Pancreas (tissue), 10 donors: ENCODE results near the gene PDCD1LG2. TPM values are rescaled to one million over a fixed set of nuclear protein-coding genes. Genes with fewer than 3 reads are reported as not detected.

Source experiments
- ATAC-seq, 4 donors: fragments of 200-7000 bp; cut with Tn5 transposase; one replicate each; pipeline versions ENCODE4 v1.8.0 to v1.9.1; 2020; ENCODE audit warnings: mild to moderate bottlenecking in 4 of 4, moderate library complexity in 4 of 4
- DNase-seq, 6 donors: peaks; one replicate each; pipeline ENCODE4 v3.0.0-alpha.2; 2020
- FAIRE-seq: peaks from 2 replicates; lab custom pipeline; 2012; peaks lifted over from hg19 to GRCh38; lab: Jason Lieb, UNC
- H3K27ac ChIP-seq, 4 donors: fragments of 200-600 bp; sonication (generic); 1 replicate in 3 of 4; 2 replicates in 1 of 4; pipeline versions ENCODE4 v1.5.0 to v1.8.0; 2020
- H3K27me3 ChIP-seq, 4 donors: fragments of 200-600 bp; one replicate each; pipeline ENCODE4 v1.8.0; 2021
- H3K36me3 ChIP-seq, 3 donors: fragments of 200-600 bp; sonication (generic) in 1 of 3; one replicate each; pipeline versions ENCODE4 v1.5.0 to v1.8.0; 2020 to 2021
- H3K4me1 ChIP-seq, 3 donors: fragments of 200-600 bp; one replicate each; pipeline ENCODE4 v1.8.0; 2021
- H3K4me3 ChIP-seq, 4 donors: fragments of 200-600 bp; sonication (generic) in 2 of 4; one replicate each; pipeline versions ENCODE4 v1.5.0 to v1.8.0; 2020 to 2021
- H3K9me3 ChIP-seq, 4 donors: fragments of 200-600 bp; one replicate each; pipeline ENCODE4 v1.8.0; 2021
- WGBS, 2 donors: extraction: QIAGEN DNeasy Blood & Tissue Kit; methylation state at CpG; one replicate each; pipeline ENCODE4 v1.1.7; 2013; 5-methylcytosine and 5-hydroxymethylcytosine counted together
- intact Hi-C, 3 donors: fragments of 100-400 bp; cut with DNase I; formaldehyde crosslinking; loops; one replicate each; pipeline versions ENCODE4 v1.11.1 to v1.14.2; 2022
- polyA plus RNA-seq, 2 donors: library from polyadenylated mRNA; stranded (reverse); fragments of 200-250 nt; gene quantifications; one replicate each; pipeline ENCODE4 v1.2.3, GENCODE V29; 2013
- total RNA-seq, 6 donors: library from RNA; stranded (reverse); fragmentation: NEBNext Ultra II Directional in 4 of 6; extraction: Animal tissue kit (Norgen Biotek cat#: 25700) in 4 of 6; gene quantifications; one replicate each; pipeline versions ENCODE4 v1.2.1 to v1.2.4, GENCODE V29; 2021 to 2023
- TF ChIP-seq, protein P1 (sequence below), 4 donors: fragments of 200-600 bp; sonication (generic) in 3 of 4; IDR thresholded peaks; one replicate each; pipeline versions ENCODE4 v1.5.0 to v1.8.0; 2021; ENCODE audit warnings: antibody characterized with exemption in 4 of 4
- donor health status: healthy with polysubstance abuse.
- donor health status: DM: no; HTN: no; CAD: no; lungs with moderate emphysema.
- donor health status: DM: no; HTN: no; CAD: no.
- donor health status: control.
- donor health status: control.
- donor health status: Bipolar disorder and iron deficiency.
- donor health status: DM: yes; HTN: yes; CAD: no.
- donor health status: DM: no; HTN: no; CAD: no.
- donor health status: DM: no; HTN: no; CAD: no.
- donor health status: DM: yes; HTN: yes; CAD: no.

PDCD1LG2 gene
- total and polyA plus RNA-seq, 8 donors = 0.08 to 0.43 (median 0.17) TPM; not detected in 1

DNA sequence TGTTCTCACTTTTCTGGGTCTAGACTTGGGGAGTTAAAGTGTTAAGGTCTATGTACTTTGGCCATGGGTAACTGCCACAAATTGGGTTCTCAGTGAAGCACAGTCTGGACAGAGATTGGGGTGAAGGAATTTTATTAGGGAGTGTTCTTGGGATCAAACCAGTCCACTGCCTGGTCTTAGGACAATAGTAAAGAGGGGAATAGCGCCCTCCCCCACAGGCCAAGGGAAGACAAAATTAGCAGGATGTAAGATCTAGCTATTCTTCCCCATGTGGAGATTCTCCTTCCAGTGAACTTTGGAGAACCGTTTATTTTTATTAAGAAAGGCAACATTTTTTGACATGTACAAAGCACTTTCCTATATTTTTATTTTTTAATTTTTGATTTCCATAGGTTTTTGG, 100.2 kb downstream of the PDCD1LG2 start:
- 59 to 79% methylated on average over 2 of the region's 2 CpGs for WGBS, 2 donors
- H3K9me3 ChIP-seq = no peaks in the 10 kb centered on the region
- no peak overlapping the region for H3K4me3 ChIP-seq
- DNase-seq (no peak), ATAC-seq (no peak), FAIRE-seq (no peak)
- H3K4me1 ChIP-seq = no peaks in the 10 kb centered on the region
- H3K27ac ChIP-seq = no peak overlapping the region
- no peaks in the 10 kb centered on the region for H3K27me3 ChIP-seq
- TF ChIP-seq, protein P1, sequence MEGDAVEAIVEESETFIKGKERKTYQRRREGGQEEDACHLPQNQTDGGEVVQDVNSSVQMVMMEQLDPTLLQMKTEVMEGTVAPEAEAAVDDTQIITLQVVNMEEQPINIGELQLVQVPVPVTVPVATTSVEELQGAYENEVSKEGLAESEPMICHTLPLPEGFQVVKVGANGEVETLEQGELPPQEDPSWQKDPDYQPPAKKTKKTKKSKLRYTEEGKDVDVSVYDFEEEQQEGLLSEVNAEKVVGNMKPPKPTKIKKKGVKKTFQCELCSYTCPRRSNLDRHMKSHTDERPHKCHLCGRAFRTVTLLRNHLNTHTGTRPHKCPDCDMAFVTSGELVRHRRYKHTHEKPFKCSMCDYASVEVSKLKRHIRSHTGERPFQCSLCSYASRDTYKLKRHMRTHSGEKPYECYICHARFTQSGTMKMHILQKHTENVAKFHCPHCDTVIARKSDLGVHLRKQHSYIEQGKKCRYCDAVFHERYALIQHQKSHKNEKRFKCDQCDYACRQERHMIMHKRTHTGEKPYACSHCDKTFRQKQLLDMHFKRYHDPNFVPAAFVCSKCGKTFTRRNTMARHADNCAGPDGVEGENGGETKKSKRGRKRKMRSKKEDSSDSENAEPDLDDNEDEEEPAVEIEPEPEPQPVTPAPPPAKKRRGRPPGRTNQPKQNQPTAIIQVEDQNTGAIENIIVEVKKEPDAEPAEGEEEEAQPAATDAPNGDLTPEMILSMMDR (IDR thresholded peaks at IDR 0.05) = no peak
- H3K36me3 ChIP-seq = no peaks in the 10 kb centered on the region
- intact Hi-C loops = no loop called here

DNA sequence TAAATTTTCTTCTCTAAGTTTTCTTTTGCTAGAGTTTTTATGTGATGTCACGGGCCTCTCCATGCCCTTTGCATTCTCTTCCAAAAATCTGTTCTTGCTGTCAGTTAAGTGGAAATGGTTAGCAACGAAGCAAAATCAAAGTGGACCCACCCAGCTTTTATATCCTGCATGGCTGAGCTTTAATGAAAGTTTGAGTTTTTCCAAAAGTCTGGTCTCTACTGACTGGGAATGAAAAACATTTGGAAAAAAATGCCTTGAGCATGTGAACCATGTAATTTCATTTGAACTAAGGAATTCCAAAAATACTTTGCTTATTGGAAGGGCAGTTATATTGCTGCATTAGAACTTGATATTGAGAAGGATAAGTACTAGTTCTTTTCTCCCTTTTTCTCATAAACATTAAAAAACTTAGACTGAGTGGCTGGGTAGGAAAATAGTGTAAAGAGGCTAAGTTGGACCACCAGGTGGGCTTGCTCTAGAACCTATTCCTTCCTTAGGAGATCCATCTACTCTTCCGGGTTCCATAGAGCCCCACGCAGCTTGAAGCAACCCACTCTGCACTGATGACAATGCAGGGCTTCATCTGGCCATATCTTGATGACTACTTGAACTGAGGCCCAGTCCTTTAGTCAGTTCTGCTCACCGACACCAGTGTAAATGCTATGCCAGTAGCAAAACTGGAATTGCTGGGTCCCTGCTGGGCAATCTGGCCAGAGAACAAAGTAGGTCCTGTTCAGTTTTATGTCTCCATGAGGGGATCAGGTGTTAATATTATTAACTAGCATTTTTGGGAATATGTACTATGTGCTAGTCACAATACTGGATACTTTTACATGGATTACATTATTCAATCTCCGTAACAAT, 101.2 kb downstream of the PDCD1LG2 start:
- H3K9me3 ChIP-seq = no peaks in the 10 kb centered on the region
- no peak overlapping the region for H3K4me3 ChIP-seq
- H3K4me1 ChIP-seq = no peaks in the 10 kb centered on the region
- WGBS, 2 donors = 75 to 84% methylated on average over 6 of the region's 6 CpGs
- ATAC-seq (no peak), DNase-seq (no peak), FAIRE-seq (no peak)
- TF ChIP-seq, protein P1 (IDR thresholded peaks at IDR 0.05) = no peak
- no peak overlapping the region for H3K27ac ChIP-seq
- no peaks in the 10 kb centered on the region for H3K36me3 ChIP-seq
- intact Hi-C loops = no loop called here
- H3K27me3 ChIP-seq = no peaks in the 10 kb centered on the region

DNA sequence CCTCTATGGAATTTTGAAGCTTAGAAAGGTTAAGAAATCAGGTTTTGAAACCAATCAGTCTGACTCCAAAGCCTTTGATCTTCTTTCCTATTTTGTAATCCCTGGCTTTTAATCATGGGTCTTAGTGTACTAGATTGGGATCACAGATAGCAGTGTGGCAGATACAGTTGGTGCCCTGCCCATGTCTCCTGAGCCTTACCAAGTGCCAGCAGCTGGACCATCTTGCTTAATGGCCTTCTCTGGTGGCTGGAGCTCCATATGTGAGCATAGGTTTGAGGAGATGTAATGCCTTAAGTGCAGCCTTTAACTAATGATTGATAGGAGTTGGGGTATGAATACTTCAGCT, 101.8 kb downstream of the PDCD1LG2 start:
- ATAC-seq (no peak), DNase-seq (no peak), FAIRE-seq (no peak)
- Histone ChIP-seq H3K4me1 (no peaks in the 10 kb centered on the region), H3K36me3 (no peaks in the 10 kb centered on the region), H3K4me3 (no peak overlapping the region), H3K27ac (no peak overlapping the region), H3K27me3 (no peaks in the 10 kb centered on the region), H3K9me3 (no peaks in the 10 kb centered on the region)
- intact Hi-C loops = no loop called here
- TF ChIP-seq, protein P1 (IDR thresholded peaks at IDR 0.05) = no peak

DNA sequence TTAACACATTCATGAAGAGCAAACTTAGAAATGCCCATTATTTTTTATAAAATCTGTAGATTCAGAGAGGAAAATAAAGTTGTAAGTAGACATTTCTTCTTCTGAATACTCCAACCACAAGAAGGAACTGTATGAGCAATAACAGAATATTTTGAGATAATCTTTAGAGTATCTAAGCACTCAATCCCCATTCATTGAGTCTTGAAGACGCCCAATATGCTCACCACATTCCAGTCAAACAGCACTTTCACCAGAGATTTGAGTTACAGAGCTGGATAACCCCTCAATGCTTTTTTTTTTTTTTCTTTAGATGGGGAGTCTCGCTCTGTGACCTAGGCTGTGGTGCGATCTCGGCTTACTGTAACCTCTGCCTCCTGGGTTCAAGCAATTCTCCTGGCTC, 103.9 kb downstream of the PDCD1LG2 start:
- H3K27me3 ChIP-seq = no peaks in the 10 kb centered on the region
- no peak for DNase-seq
- intact Hi-C loops = no loop called here
- 98% methylated on average over 4 of the region's 4 CpGs for WGBS, 2 donors
- no peak overlapping the region for H3K27ac ChIP-seq
- H3K9me3 ChIP-seq = no peaks in the 10 kb centered on the region
- no peaks in the 10 kb centered on the region for H3K36me3 ChIP-seq
- TF ChIP-seq, protein P1 (IDR thresholded peaks at IDR 0.05) = no peak
- no peak overlapping the region for H3K4me3 ChIP-seq
- H3K4me1 ChIP-seq = peaks cover 0 to 4% (median 0%) of the 10 kb centered on the region in 3 donors
- ATAC-seq = no peak
- no peak for FAIRE-seq

DNA sequence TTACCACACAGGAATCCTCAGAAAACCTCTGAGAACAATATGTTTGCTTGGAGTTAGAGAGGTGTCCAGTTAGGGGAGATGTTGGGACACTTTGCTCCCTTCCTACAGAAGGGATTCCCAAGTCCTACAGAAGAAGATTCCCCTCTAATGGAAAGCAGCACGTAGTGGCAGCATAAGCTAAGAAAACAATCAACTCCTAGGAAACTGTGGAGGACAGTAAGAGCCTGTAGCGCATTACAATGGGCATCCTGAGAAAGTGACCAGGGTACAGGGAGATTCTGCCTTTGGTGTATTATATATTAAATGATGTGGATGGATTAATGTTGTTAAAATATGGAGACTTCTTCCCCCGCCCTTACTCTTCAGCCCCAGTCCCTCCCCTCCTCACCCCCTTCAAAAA, 104.7 kb downstream of the PDCD1LG2 start:
- no peak for DNase-seq
- Histone ChIP-seq H3K27me3 (no peaks in the 10 kb centered on the region), H3K4me1 (peaks cover 0 to 4% (median 0%) of the 10 kb centered on the region in 3 donors), H3K36me3 (no peaks in the 10 kb centered on the region), H3K4me3 (no peak overlapping the region), H3K27ac (no peak overlapping the region), H3K9me3 (no peaks in the 10 kb centered on the region)
- FAIRE-seq = no peak
- no peak for ATAC-seq
- intact Hi-C loops = no loop called here
- TF ChIP-seq, protein P1 (IDR thresholded peaks at IDR 0.05) = no peak
- WGBS, 2 donors = 91 to 93% methylated on average over 3 of the region's 3 CpGs
